HCT116 (cell line): ENCODE results near the gene MCC. TPM values are rescaled to one million over a fixed set of nuclear protein-coding genes. Genes with fewer than 3 reads are reported as not detected.
A peak's percentile ranks its signal among the peaks of the same experiment; 100 is the strongest.

Source experiments
- ATAC-seq: fragments of 200-7000 bp; cut with Tn5 transposase; 2 replicates; pipeline ENCODE4 v1.9.1; 2020; ENCODE audit warnings: mild to moderate bottlenecking, moderate library complexity
- BruUV-seq: library from RNA; stranded (reverse); fragments of 400-500 nt; replicated peaks from 2 replicates; lab custom pipeline; 2021; lab: Mats Ljungman, UMichigan
- CTCF ChIA-PET: fragments of 300-600 bp; sonication (Branson Sonifier 250); formaldehyde crosslinking; loops from one replicate; lab custom pipeline; 2021; ENCODE audit warnings: antibody characterized with exemption; lab: Charles Lee
- POLR2A ChIA-PET: fragments of 300-600, 350-600 bp; sonication (Branson Sonifier 250); formaldehyde crosslinking; loops from one replicate; lab custom pipeline; 2021; ENCODE audit warnings: antibody characterized with exemption; lab: Charles Lee
- RAD21 ChIA-PET, 2 experiments: fragments of 300-600 bp; sonication (Branson Sonifier 250); formaldehyde crosslinking; loops; one replicate each; lab custom pipeline; 2023; ENCODE audit warnings: low total read pairs in 2 of 2; ENCODE audit not compliant: uncharacterized antibody in 2 of 2, unreplicated experiment in 2 of 2, low non-redundant PET in 1 of 2; lab: Charles Lee
- DNase-seq: peaks from one replicate; pipeline ENCODE4 v3.0.0-alpha.2; 2010; ENCODE audit warnings: low read depth, low spot score
- H2AFZ ChIP-seq: fragments of 200-600 bp; shearing (Covaris generic), sonication (generic); 2 replicates; pipeline ENCODE4 v1.6.1; 2017; ENCODE audit warnings: low read depth, mixed run types, mixed read lengths, antibody characterized with exemption, low read length; ENCODE audit not compliant: poor library complexity, severe bottlenecking
- H3K27ac ChIP-seq: 2 replicates; pipeline ENCODE4 v1.5.1; 2012; ENCODE audit warnings: low read depth, low read length
- H3K27me3 ChIP-seq: fragments of 200-600 bp; sonication (generic); 2 replicates; pipeline ENCODE4 v1.6.1; 2016; ENCODE audit warnings: mixed run types, low read length, mixed read lengths; ENCODE audit not compliant: insufficient read depth
- H3K36me3 ChIP-seq, 2 experiments: fragments of 200-500 bp in 1 of 2; fragments of 200-600 bp in 1 of 2; sonication (Bioruptor generic) in 1 of 2; sonication (generic) in 1 of 2; 2 replicates each; pipeline versions ENCODE4 v1.5.1 to v1.6.1; 2014 to 2016; ENCODE audit warnings: low read length in 2 of 2, inconsistent platforms in 1 of 2, mixed read lengths in 1 of 2, mixed run types in 1 of 2; ENCODE audit not compliant: insufficient read depth in 2 of 2, control insufficient read depth in 1 of 2
- H3K4me1 ChIP-seq, 2 experiments: fragments of 200-600 bp in 1 of 2; sonication (generic) in 1 of 2; 2 replicates each; pipeline versions ENCODE4 v1.5.1 to v1.6.1; 2012 to 2017; ENCODE audit warnings: low read length in 2 of 2, inconsistent platforms in 1 of 2, mild to moderate bottlenecking in 1 of 2, mixed read lengths in 1 of 2, mixed run types in 1 of 2, moderate library complexity in 1 of 2; ENCODE audit not compliant: insufficient read depth in 2 of 2, control insufficient read depth in 1 of 2
- H3K4me2 ChIP-seq: fragments of 200-600 bp; sonication (generic); 2 replicates; pipeline ENCODE4 v1.6.1; 2017; ENCODE audit warnings: mixed run types, low read length, mixed read lengths
- H3K4me3 ChIP-seq, 2 experiments: fragments of 200-600 bp in 1 of 2; sonication (generic) in 1 of 2; replicated peaks in 1 of 2; 2 replicates each; pipeline ENCODE4 v1.5.1; 2011 to 2016; ENCODE audit warnings: low read length in 2 of 2, control low read depth in 1 of 2, low read depth in 1 of 2, mild to moderate bottlenecking in 1 of 2, mixed read lengths in 1 of 2, mixed run types in 1 of 2
- H3K79me2 ChIP-seq: fragments of 200-600 bp; sonication (generic); 2 replicates; pipeline ENCODE4 v1.6.1; 2017; ENCODE audit warnings: mild to moderate bottlenecking, mixed run types, low read length, moderate library complexity, mixed read lengths; ENCODE audit not compliant: insufficient read depth
- H3K9ac ChIP-seq: fragments of 200-600 bp; sonication (generic); 2 replicates; pipeline ENCODE4 v1.6.1; 2016; ENCODE audit warnings: low read length, mixed read lengths
- H3K9me2 ChIP-seq: fragments of 200-600 bp; sonication (generic), shearing (Covaris generic); 2 replicates; pipeline ENCODE4 v1.6.1; 2017; ENCODE audit warnings: mixed run types, mild to moderate bottlenecking, moderate library complexity; ENCODE audit not compliant: insufficient read depth
- H3K9me3 ChIP-seq, 2 experiments: fragments of 200-500 bp in 1 of 2; fragments of 200-600 bp in 1 of 2; sonication (Bioruptor generic) in 1 of 2; sonication (generic) in 1 of 2; 2 replicates each; pipeline ENCODE4 v1.6.1; 2014 to 2017; ENCODE audit warnings: low read length in 2 of 2, mixed read lengths in 2 of 2, inconsistent platforms in 1 of 2, low read depth in 1 of 2, mild to moderate bottlenecking in 1 of 2, mixed run types in 1 of 2, moderate library complexity in 1 of 2; ENCODE audit not compliant: control insufficient read depth in 1 of 2, insufficient read depth in 1 of 2
- H4K20me1 ChIP-seq: fragments of 200-600 bp; sonication (generic), shearing (Covaris generic); 2 replicates; pipeline ENCODE4 v1.6.1; 2017; ENCODE audit warnings: mixed run types, mild to moderate bottlenecking, moderate library complexity; ENCODE audit not compliant: insufficient read depth
- CEBPB ChIP-seq: IDR thresholded peaks from 2 replicates; pipeline ENCODE4 v1.6.1; 2012; ENCODE audit warnings: low read depth
- EGR1 ChIP-seq: IDR thresholded peaks from 2 replicates; pipeline ENCODE4 v1.6.1; 2012; ENCODE audit warnings: low read depth
- ELF1 ChIP-seq: IDR thresholded peaks from 2 replicates; pipeline ENCODE4 v1.6.1; 2012; ENCODE audit warnings: low read depth, borderline replicate concordance
- EZH2 ChIP-seq: fragments of 200-600 bp; sonication (generic); IDR thresholded peaks from 2 replicates; pipeline ENCODE4 v1.6.1; 2017; ENCODE audit warnings: antibody characterized with exemption, mixed run types
- EZH2phosphoT487 ChIP-seq: fragments of 200-600 bp; IDR thresholded peaks from 2 replicates; pipeline ENCODE4 v1.6.1; 2018; ENCODE audit warnings: antibody characterized with exemption, borderline replicate concordance
- FOSL1 ChIP-seq: IDR thresholded peaks from 2 replicates; pipeline ENCODE4 v1.6.1; 2012; ENCODE audit warnings: low read depth
- POLR2AphosphoS5 ChIP-seq: IDR thresholded peaks from 2 replicates; pipeline ENCODE4 v1.6.1; 2011; ENCODE audit warnings: mild to moderate bottlenecking, low read depth, low read length, moderate library complexity
- RAD21 ChIP-seq: IDR thresholded peaks from 2 replicates; pipeline ENCODE4 v1.6.1; 2012; ENCODE audit warnings: low read depth, mild to moderate bottlenecking
- SP1 ChIP-seq: IDR thresholded peaks from 2 replicates; pipeline ENCODE4 v1.6.1; 2012; ENCODE audit warnings: low read depth
- SRF ChIP-seq: IDR thresholded peaks from 2 replicates; pipeline ENCODE4 v1.6.1; 2012; ENCODE audit warnings: low read depth
- YY1 ChIP-seq: IDR thresholded peaks from 2 replicates; pipeline ENCODE4 v1.6.1; 2011; ENCODE audit warnings: low read length, low read depth, moderate library complexity, mild to moderate bottlenecking; ENCODE audit not compliant: insufficient replicate concordance; ENCODE audit errors: extremely low read depth
- intact Hi-C: fragments of 100-400 bp; cut with micrococcal nuclease; formaldehyde crosslinking; loops from 2 replicates; pipeline ENCODE4 v1.10.0; 2022
- total RNA-seq: library from RNA; stranded (reverse); gene quantifications from one replicate; pipeline ENCODE4 v1.2.1, GENCODE V29; 2021; ENCODE audit not compliant: unreplicated experiment
- TF ChIP-seq, protein P1 (sequence below): IDR thresholded peaks from 2 replicates; pipeline ENCODE4 v1.6.1; 2012
- TF ChIP-seq, protein P2 (sequence below): IDR thresholded peaks from 2 replicates; pipeline ENCODE4 v1.6.1; 2012; ENCODE audit warnings: low read depth

Gene MCC
- total RNA-seq, 1 experiment from 2014 or later = 20.1 TPM

DNA sequence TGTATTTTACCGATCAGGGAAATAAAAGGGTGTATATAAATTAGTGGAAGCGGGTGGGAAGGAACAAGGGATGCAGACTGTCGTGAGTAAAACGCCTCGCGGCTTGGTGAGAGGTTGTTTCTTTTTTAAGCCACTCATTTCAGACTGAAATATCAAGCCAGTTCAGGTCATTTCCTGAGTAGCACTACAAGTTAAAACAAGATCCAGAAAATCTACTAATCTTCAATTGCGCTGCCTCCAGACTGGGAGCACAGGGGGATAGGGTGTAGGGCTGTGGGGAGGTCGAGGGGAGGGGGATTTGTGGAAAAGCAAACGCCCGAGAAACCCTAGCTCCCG is 194.3 kb downstream of the MCC start:
- DNase-seq (no peak), ATAC-seq (no peak; the same call in 1 of the 2 replicates)
- POLR2A ChIA-PET = interaction anchor here (1.4 to 1.8 kb wide), 2 partner anchors 10 to 14 kb away, joined by 6 to 7 read pairs; no protein-coding TSS in a partner anchor
- Histone ChIP-seq H3K4me2 (peak overlapping the region; percentile 89), H3K27me3 (no peaks in the 10 kb centered on the region), H3K9me3 (no peaks in the 10 kb centered on the region), H4K20me1 (no peaks in the 10 kb centered on the region), H3K4me1 (peaks cover 8 to 32% of the 10 kb centered on the region in 2 experiments; a peak in 3 of 4 replicates), H3K9me2 (no peaks in the 10 kb centered on the region), H3K27ac (peak overlapping the region; percentile 57), H3K36me3 (no peaks in the 10 kb centered on the region), H3K79me2 (peaks cover 8% of the 10 kb centered on the region; the same call in 1 of the 2 replicates), H3K4me3 (peak overlapping the region; percentile 60 to 78), H3K9ac (peak overlapping the region; percentile 67), H2AFZ (peak overlapping the region; percentile 75)
- no TSS peak for BruUV-seq
- intact Hi-C loops = no loop called here
- RAD21 ChIA-PET = interaction anchor here in 1 of 2 experiments (0.6 kb wide), 1 partner anchor 370 kb away, joined by 3 read pairs; no protein-coding TSS in a partner anchor
- CTCF ChIA-PET = no interaction called here
- TF ChIP-seq RAD21 = no peak
- TF ChIP-seq FOSL1 = no peak

DNA sequence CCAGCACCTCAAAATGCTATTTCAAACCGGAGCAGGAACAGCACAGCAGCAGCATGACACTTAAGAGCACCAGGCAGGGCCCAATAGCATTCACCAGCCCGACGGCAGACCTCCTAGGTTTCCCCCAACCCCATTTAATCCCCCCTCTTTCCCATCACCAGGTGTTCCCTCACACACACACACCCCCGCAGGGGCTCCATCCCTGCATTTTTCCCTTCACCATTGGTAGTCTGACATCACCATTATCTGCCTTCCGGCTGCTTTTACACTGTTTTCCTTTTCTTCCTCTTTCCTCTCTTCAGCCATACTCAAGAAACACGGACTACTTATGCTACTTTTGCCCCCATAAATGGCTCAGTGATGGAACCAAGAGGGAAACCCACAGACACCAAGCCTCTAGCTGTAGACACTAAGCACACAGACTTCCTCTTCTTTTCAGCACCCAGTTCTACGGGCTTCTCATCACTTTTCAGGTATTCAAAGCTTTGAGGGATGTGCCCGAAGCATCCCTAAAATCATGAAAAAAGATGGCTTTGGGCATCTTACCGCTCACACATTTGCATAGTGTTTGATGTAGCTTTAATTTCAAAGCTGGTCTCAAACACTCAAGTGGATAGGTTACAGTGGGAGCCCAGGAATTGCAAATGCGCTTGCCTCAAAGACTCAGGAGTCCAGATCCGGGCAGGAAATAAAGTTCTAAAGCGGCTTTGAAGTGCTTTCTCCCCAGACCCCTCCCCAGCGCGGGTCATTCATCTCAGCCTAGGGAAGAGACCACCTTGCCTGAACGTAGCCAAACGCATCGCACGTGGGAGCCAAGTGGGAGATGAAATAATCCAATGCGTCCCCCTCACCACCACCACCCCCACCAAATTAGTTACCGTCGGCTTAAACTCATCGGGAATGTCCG is 194.9 kb downstream of the MCC start:
- BruUV-seq = TSS peak; percentile 60
- Histone ChIP-seq H3K9me2 (no peaks in the 10 kb centered on the region), H3K4me2 (peak overlapping the region; percentile 89), H3K4me3 (peak overlapping the region; percentile 60 to 78), H3K79me2 (peaks cover 8% of the 10 kb centered on the region; the same call in 1 of the 2 replicates), H3K27ac (no peak overlapping the region), H4K20me1 (no peaks in the 10 kb centered on the region), H2AFZ (no peak overlapping the region), H3K27me3 (no peaks in the 10 kb centered on the region), H3K9ac (0 out of 2 replicates have a peak overlapping the region, but pooled peaks have one; percentile 67), H3K9me3 (no peaks in the 10 kb centered on the region), H3K4me1 (peaks cover 8 to 32% of the 10 kb centered on the region in 2 experiments; a peak in 3 of 4 replicates), H3K36me3 (no peaks in the 10 kb centered on the region)
- RAD21 ChIA-PET = no interaction called here
- CTCF ChIA-PET = no interaction called here
- ATAC-seq = no peak
- DNase-seq = no peak
- POLR2A ChIA-PET = interaction anchor here (1.8 kb wide), 1 partner anchor 14 kb away, joined by 6 read pairs; no protein-coding TSS in a partner anchor
- intact Hi-C loops = no loop called here
- TF ChIP-seq EZH2phosphoT487 (no peak), YY1 (no peak), CEBPB (no peak), POLR2AphosphoS5 (no peak), SRF (no peak), EGR1 (no peak), ELF1 (no peak), SP1 (no peak), EZH2 (no peak)
- TF ChIP-seq, protein P1, sequence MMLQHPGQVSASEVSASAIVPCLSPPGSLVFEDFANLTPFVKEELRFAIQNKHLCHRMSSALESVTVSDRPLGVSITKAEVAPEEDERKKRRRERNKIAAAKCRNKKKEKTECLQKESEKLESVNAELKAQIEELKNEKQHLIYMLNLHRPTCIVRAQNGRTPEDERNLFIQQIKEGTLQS = no peak
- TF ChIP-seq, protein P2, sequence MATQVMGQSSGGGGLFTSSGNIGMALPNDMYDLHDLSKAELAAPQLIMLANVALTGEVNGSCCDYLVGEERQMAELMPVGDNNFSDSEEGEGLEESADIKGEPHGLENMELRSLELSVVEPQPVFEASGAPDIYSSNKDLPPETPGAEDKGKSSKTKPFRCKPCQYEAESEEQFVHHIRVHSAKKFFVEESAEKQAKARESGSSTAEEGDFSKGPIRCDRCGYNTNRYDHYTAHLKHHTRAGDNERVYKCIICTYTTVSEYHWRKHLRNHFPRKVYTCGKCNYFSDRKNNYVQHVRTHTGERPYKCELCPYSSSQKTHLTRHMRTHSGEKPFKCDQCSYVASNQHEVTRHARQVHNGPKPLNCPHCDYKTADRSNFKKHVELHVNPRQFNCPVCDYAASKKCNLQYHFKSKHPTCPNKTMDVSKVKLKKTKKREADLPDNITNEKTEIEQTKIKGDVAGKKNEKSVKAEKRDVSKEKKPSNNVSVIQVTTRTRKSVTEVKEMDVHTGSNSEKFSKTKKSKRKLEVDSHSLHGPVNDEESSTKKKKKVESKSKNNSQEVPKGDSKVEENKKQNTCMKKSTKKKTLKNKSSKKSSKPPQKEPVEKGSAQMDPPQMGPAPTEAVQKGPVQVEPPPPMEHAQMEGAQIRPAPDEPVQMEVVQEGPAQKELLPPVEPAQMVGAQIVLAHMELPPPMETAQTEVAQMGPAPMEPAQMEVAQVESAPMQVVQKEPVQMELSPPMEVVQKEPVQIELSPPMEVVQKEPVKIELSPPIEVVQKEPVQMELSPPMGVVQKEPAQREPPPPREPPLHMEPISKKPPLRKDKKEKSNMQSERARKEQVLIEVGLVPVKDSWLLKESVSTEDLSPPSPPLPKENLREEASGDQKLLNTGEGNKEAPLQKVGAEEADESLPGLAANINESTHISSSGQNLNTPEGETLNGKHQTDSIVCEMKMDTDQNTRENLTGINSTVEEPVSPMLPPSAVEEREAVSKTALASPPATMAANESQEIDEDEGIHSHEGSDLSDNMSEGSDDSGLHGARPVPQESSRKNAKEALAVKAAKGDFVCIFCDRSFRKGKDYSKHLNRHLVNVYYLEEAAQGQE = no peak
